HepG2 (cell line): Measurements from ENCODE around the gene CDH23.

Experiments used
- CBX1 ChIP-seq: IDR thresholded peaks from one replicate; pipeline ENCODE4 v1.6.1; 2016; ENCODE audit warnings: antibody characterized with exemption, low read depth
- MAFG ChIP-seq: sonication (generic); formaldehyde crosslinking; IDR thresholded peaks from 2 replicates; pipeline ENCODE4 v1.5.1; 2020; ENCODE audit warnings: mild to moderate bottlenecking, missing genetic modification reagents
- NCOA1 ChIP-seq: sonication (generic); formaldehyde crosslinking; IDR thresholded peaks from 2 replicates; pipeline ENCODE4 v1.9.0; 2021; ENCODE audit warnings: missing genetic modification reagents
- NR2F1 ChIP-seq, 2 experiments: fragments of 450-650 bp in 1 of 2; formaldehyde crosslinking in 1 of 2; IDR thresholded peaks; 2 replicates each; pipeline versions ENCODE4 v1.5.0 to v1.6.1; 2016 to 2020; ENCODE audit warnings: mild to moderate bottlenecking in 1 of 2, missing compliant biosample characterization in 1 of 2, missing genetic modification reagents in 1 of 2, moderate library complexity in 1 of 2
- POLR2A ChIP-seq, 2 experiments: IDR thresholded peaks; 2 replicates each; pipeline ENCODE4 v1.6.1; 2011; ENCODE audit warnings: low read depth in 2 of 2, low read length in 2 of 2, mild to moderate bottlenecking in 1 of 2, moderate library complexity in 1 of 2; ENCODE audit not compliant: insufficient read depth in 1 of 2
- SMC3 ChIP-seq: IDR thresholded peaks from 2 replicates; pipeline ENCODE4 v1.6.1; 2011; ENCODE audit warnings: low read length, improper control_type of control experiment
- SP1 ChIP-seq, 2 experiments: fragments of 450-650 bp in 1 of 2; sonication (generic) in 1 of 2; formaldehyde crosslinking in 1 of 2; IDR thresholded peaks; 2 replicates each; pipeline versions ENCODE4 v1.4.0 to v1.6.1; 2016 to 2020; ENCODE audit warnings: missing genetic modification reagents in 1 of 2
- TF ChIP-seq, protein P1 (sequence below): sonication (generic); formaldehyde crosslinking; IDR thresholded peaks from 2 replicates; pipeline ENCODE4 v1.5.0; 2020; ENCODE audit warnings: mild to moderate bottlenecking, missing genetic modification reagents

DNA sequence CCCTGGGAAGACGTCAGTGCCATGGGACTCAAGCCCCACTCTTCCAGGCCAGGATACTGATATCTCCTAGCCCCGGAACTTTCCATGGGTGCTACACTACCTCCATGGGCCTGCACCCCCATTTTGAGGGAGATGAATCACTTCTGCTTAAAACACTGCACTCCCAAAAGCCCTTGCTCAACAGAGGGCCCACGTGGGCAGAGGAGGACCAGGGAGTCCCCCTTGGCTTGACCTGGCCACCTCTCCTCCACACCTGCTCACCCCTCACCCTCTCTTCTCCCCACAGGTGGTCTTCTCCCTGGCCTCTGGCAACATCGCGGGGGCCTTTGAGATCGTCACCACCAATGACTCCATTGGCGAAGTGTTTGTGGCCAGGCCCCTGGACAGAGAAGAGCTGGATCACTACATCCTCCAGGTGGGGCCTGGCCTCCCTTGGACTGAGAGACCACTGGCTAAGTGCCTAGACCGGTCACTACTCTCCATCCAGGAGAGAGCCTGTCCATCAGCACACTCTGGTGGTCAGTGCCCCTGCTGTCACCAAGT is 342.7 kb downstream of the CDH23 start:
- TF ChIP-seq, protein P1, sequence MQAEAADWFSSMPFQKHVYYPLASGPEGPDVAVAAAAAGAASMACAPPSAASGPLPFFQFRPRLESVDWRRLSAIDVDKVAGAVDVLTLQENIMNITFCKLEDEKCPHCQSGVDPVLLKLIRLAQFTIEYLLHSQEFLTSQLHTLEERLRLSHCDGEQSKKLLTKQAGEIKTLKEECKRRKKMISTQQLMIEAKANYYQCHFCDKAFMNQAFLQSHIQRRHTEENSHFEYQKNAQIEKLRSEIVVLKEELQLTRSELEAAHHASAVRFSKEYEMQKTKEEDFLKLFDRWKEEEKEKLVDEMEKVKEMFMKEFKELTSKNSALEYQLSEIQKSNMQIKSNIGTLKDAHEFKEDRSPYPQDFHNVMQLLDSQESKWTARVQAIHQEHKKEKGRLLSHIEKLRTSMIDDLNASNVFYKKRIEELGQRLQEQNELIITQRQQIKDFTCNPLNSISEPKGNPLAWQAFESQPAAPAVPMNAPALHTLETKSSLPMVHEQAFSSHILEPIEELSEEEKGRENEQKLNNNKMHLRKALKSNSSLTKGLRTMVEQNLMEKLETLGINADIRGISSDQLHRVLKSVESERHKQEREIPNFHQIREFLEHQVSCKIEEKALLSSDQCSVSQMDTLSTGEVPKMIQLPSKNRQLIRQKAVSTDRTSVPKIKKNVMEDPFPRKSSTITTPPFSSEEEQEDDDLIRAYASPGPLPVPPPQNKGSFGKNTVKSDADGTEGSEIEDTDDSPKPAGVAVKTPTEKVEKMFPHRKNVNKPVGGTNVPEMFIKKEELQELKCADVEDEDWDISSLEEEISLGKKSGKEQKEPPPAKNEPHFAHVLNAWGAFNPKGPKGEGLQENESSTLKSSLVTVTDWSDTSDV (CRISPR knock-in tag), result no peak
- no peak for TF ChIP-seq NCOA1 (CRISPR knock-in tag)
- no peak for TF ChIP-seq POLR2A (IDR thresholded peaks at IDR 0.05; ENCODE audit: insufficient read depth in 1 of 2, low read depth in 2 of 2, low read length in 2 of 2)
- TF ChIP-seq CBX1, result no peak
- no peak for TF ChIP-seq SMC3
- TF ChIP-seq SP1 (IDR thresholded peaks at IDR 0.05), result no peak
- TF ChIP-seq SP1 (CRISPR knock-in tag; IDR thresholded peaks at IDR 0.05), result no peak
- no peak for TF ChIP-seq NR2F1 (CRISPR knock-in tag; IDR thresholded peaks at IDR 0.05)
- no peak for TF ChIP-seq MAFG (CRISPR knock-in tag)
